ENCODE results near the gene TMC3. TPM values are rescaled to one million over a fixed set of nuclear protein-coding genes. Genes with fewer than 3 reads are reported as not detected.

The TMC3 gene
- total and polyA plus RNA-seq, 9 of the 15 experiments (the other 6 are each of a cell fraction or from before 2014, with no cell fraction given): 0.01 to 0.14 TPM; not detected in 7

DNA sequence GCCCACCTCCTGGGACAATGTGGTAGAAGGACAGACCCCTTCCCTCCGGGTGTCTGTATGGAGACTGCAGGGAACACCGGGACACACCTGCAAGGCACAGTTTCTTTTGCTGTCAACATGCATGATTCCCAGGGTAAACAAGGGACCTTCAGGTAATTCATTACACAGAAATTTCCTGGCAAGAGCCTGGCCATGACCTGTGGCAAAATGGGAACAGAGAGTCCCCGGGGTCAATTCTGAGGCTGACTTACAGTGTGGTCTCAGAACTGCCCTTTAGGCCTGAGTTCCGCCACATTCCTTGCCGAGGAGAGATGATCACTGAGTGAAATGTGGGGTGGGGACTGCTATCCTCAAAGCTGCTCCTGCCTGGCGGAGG is 56.4 kb downstream of the TMC3 start:
- CTCF ChIA-PET (ENCODE audit: low intra/inter-chr PET ratio): no interaction called here
- TF ChIP-seq TAF15 (IDR thresholded peaks at IDR 0.05; ENCODE audit: low read depth, low read length): no peak
- no peak for TF ChIP-seq HDAC8 (tag; IDR thresholded peaks at IDR 0.05)
- TF ChIP-seq MAFF (IDR thresholded peaks at IDR 0.05; ENCODE audit: low read length): no peak
- no peak for TF ChIP-seq E2F3 (CRISPR knock-in tag; IDR thresholded peaks at IDR 0.05)
- TF ChIP-seq MEIS2 (IDR thresholded peaks at IDR 0.05; ENCODE audit: partially characterized antibody): no peak
- TF ChIP-seq ASH1L (IDR thresholded peaks at IDR 0.05; ENCODE audit: borderline replicate concordance, low read depth, partially characterized antibody): no peak
- no peak for TF ChIP-seq ZNF165 (CRISPR knock-in tag; IDR thresholded peaks at IDR 0.05; ENCODE audit: borderline replicate concordance)
- no peak for TF ChIP-seq ARID4B (CRISPR knock-in tag; IDR thresholded peaks at IDR 0.05)
- no peak for TF ChIP-seq CHAMP1 (IDR thresholded peaks at IDR 0.05)
- TF ChIP-seq KDM1A (IDR thresholded peaks at IDR 0.05): no peak

More for the DNA sequence above, 56.4 kb downstream of the TMC3 start:
- POLR2A ChIA-PET: interaction anchor here (0.8 kb wide), 1 partner anchor 10 kb away, joined by 3 read pairs; no protein-coding TSS in a partner anchor
- H3K9ac ChIP-seq (ENCODE audit: insufficient read depth in 1 of 2, low read depth in 2 of 2, low read length in 2 of 2): no peak overlapping the region
- no peaks in the 10 kb centered on the region for H3K9me1 ChIP-seq (ENCODE audit: control insufficient read depth, insufficient read depth, low read length)
- no peak overlapping the region for H2AFZ ChIP-seq (ENCODE audit: low read depth, low read length)
- H3K4me1 ChIP-seq (replicated peaks in 1 of 2; ENCODE audit: control insufficient read depth in 2 of 2, insufficient read depth in 2 of 2, low read length in 2 of 2): peaks cover 0 to 6% of the 10 kb centered on the region in 2 experiments; a peak in 1 of 5 replicates
- in situ Hi-C loops (cut with MboI) (no loop called here), intact Hi-C loops (cut with micrococcal nuclease) (no loop called here)
- 69% methylated on average over 6 of the region's 6 CpGs for WGBS (ENCODE audit: insufficient coverage, low coverage, missing lambda C conversion rate)
- no peak overlapping the region for H3K4me2 ChIP-seq (ENCODE audit: insufficient read depth, low read length)
- DNase-seq (ENCODE audit: extremely low read depth in 1 of 4, low spot score in 3 of 4) (no peak), ATAC-seq (no peak), FAIRE-seq (no peak)
- H3K4me3 ChIP-seq: no peak overlapping the region
- no peak overlapping the region for H3K27ac ChIP-seq (ENCODE audit: extremely low read depth, low read depth, low read length)
- H3K9me3 ChIP-seq (replicated peaks; ENCODE audit: control insufficient read depth, insufficient read depth, low read depth, low read length): no peaks in the 10 kb centered on the region
- H3K36me3 ChIP-seq (ENCODE audit: control insufficient read depth, insufficient read depth, low read length): peaks cover 16% of the 10 kb centered on the region; the same call in 1 of the 3 replicates
- H3K27me3 ChIP-seq (ENCODE audit: control insufficient read depth in 2 of 2, insufficient read depth in 2 of 2, low read length in 2 of 2): no peaks in the 10 kb centered on the region
- H4K20me1 ChIP-seq (replicated peaks; ENCODE audit: control insufficient read depth, insufficient read depth, low read length): no peaks in the 10 kb centered on the region
- no peaks in the 10 kb centered on the region for H3K79me2 ChIP-seq (ENCODE audit: control insufficient read depth, insufficient read depth, low read length)
- BruUV-seq (replicated peaks): no TSS peak
